Adrenal gland (tissue), 5 donors: ENCODE measurements around the gene COL16A1.

Source experiments
- POLR2A ChIP-seq, 2 donors: fragments of 450-650 bp; IDR thresholded peaks; one replicate each; pipeline ENCODE4 v1.6.1; 2017; ENCODE audit warnings: antibody characterized with exemption in 2 of 2, mild to moderate bottlenecking in 2 of 2, moderate library complexity in 1 of 2
- TF ChIP-seq, protein P1 (sequence below), 6 experiments: fragments of 450-650 bp in 4 of 6; fragments of 200-600 bp in 2 of 6; sonication (generic) in 1 of 6; IDR thresholded peaks; 1 replicate in 5 of 6; 2 replicates in 1 of 6; pipeline versions ENCODE4 v1.5.1 to v1.8.0; 2016 to 2021; ENCODE audit warnings: antibody characterized with exemption in 6 of 6, mild to moderate bottlenecking in 2 of 6, moderate library complexity in 1 of 6
- donor health status: DM: no; HTN: no; CAD: no.

DNA sequence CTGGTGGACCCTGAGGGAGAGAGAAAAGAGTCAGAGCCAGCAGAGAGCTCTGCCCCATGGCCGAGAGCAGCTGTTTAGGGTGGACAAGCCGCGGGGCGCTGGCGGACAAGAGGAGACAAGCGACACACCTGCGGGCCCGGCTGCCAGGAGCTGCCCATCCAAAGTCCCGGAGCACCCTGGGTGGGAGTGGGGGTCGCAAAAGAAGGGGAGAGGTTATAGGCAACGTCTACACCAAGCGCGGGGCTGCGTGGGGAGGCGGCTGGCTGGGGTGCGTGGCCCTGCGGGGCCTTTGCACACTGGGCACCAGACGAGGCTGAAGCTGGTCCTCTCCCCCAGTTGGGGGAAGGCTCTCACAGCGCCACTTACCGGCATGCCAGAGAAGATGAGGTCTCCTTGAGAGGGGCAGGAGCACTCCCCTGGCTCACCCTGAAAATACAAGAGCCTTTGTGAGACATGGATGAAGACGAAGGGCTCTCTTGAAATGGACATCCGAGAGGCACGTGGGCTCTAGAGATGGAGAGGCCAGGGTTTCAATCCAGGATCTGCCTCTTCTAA is 24.1 kb downstream of the COL16A1 start:
- TF ChIP-seq, protein P1, sequence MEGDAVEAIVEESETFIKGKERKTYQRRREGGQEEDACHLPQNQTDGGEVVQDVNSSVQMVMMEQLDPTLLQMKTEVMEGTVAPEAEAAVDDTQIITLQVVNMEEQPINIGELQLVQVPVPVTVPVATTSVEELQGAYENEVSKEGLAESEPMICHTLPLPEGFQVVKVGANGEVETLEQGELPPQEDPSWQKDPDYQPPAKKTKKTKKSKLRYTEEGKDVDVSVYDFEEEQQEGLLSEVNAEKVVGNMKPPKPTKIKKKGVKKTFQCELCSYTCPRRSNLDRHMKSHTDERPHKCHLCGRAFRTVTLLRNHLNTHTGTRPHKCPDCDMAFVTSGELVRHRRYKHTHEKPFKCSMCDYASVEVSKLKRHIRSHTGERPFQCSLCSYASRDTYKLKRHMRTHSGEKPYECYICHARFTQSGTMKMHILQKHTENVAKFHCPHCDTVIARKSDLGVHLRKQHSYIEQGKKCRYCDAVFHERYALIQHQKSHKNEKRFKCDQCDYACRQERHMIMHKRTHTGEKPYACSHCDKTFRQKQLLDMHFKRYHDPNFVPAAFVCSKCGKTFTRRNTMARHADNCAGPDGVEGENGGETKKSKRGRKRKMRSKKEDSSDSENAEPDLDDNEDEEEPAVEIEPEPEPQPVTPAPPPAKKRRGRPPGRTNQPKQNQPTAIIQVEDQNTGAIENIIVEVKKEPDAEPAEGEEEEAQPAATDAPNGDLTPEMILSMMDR (IDR thresholded peaks at IDR 0.05): no peak
- TF ChIP-seq POLR2A (IDR thresholded peaks at IDR 0.05): no peak
